ENCODE data around the gene CKS2. TPM values are rescaled to one million over a fixed set of nuclear protein-coding genes. Genes with fewer than 3 reads are reported as not detected.

Gene CKS2
- total and polyA plus RNA-seq, 2 of the 4 experiments (the other 2 are of a cell fraction), result 192 to 261 TPM

DNA sequence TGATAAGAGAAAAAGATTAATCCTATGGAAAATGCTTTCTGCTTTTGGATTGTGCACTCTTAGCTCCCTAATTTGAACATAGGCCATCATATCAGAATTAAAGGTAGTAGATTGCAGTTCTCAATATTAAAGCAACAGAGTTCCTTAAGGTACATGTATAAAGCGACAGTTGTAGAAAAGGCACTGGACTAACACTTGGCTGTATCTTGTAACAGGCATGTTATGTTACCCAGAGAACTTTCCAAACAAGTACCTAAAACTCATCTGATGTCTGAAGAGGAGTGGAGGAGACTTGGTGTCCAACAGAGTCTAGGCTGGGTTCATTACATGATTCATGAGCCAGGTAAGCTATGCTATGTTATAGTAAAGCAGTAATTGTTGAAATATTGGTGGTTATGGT lies 4.0 kb downstream of the CKS2 start:
- H3K27ac ChIP-seq (ENCODE audit: insufficient read depth, low read length), result no peak overlapping the region
- peaks cover 6% of the 10 kb centered on the region for H3K36me3 ChIP-seq (ENCODE audit: control insufficient read depth, insufficient read depth, low read length)
- BruUV-seq (replicated peaks), result no TSS peak
- no peak overlapping the region; the same call in 1 of the 2 replicates for H2BK120ac ChIP-seq (ENCODE audit: low read depth, low read length)
- H3K27me3 ChIP-seq (ENCODE audit: control insufficient read depth, insufficient read depth, low read length), result no peaks in the 10 kb centered on the region
- H4K5ac ChIP-seq (ENCODE audit: low read depth, low read length), result no peak overlapping the region; the same call in 1 of the 2 replicates
- no peak overlapping the region for H3K56ac ChIP-seq (ENCODE audit: extremely low read depth, insufficient read depth, low read length)
- CTCF ChIA-PET, result no interaction called here
- peak overlapping the region; percentile 79; the same call in 1 of the 2 replicates for H3K23ac ChIP-seq (ENCODE audit: low read depth, low read length)
- peak overlapping the region; percentile 59 for H2BK5ac ChIP-seq (ENCODE audit: low read depth, low read length, poor library complexity, severe bottlenecking)
- no peak for TF ChIP-seq CHD1 (IDR thresholded peaks at IDR 0.05; ENCODE audit: low read depth, low read length)
- no peak for TF ChIP-seq MAZ (IDR thresholded peaks at IDR 0.05; ENCODE audit: borderline replicate concordance, low read depth, low read length)
- no peak for TF ChIP-seq SMC3 (IDR thresholded peaks at IDR 0.05; ENCODE audit: low read depth, low read length)
- no peak for TF ChIP-seq NFE2L2 (IDR thresholded peaks at IDR 0.05; ENCODE audit: low read depth, low read length)
- TF ChIP-seq MAFK (IDR thresholded peaks at IDR 0.05; ENCODE audit: low read depth, low read length), result no peak
- no peak for TF ChIP-seq FOS (IDR thresholded peaks at IDR 0.05; ENCODE audit: low read depth, low read length)
- no peak for TF ChIP-seq MXI1 (IDR thresholded peaks at IDR 0.05; ENCODE audit: borderline replicate concordance, low read depth, low read length)
- TF ChIP-seq, protein P1, sequence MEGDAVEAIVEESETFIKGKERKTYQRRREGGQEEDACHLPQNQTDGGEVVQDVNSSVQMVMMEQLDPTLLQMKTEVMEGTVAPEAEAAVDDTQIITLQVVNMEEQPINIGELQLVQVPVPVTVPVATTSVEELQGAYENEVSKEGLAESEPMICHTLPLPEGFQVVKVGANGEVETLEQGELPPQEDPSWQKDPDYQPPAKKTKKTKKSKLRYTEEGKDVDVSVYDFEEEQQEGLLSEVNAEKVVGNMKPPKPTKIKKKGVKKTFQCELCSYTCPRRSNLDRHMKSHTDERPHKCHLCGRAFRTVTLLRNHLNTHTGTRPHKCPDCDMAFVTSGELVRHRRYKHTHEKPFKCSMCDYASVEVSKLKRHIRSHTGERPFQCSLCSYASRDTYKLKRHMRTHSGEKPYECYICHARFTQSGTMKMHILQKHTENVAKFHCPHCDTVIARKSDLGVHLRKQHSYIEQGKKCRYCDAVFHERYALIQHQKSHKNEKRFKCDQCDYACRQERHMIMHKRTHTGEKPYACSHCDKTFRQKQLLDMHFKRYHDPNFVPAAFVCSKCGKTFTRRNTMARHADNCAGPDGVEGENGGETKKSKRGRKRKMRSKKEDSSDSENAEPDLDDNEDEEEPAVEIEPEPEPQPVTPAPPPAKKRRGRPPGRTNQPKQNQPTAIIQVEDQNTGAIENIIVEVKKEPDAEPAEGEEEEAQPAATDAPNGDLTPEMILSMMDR (conservative IDR thresholded peaks at IDR 0.05; ENCODE audit: low read depth, low read length), result no peak
- TF ChIP-seq RAD21 (IDR thresholded peaks at IDR 0.05; ENCODE audit: low read length), result no peak
- no peak for TF ChIP-seq RCOR1 (IDR thresholded peaks at IDR 0.05; ENCODE audit: insufficient replicate concordance, low read length)
- TF ChIP-seq BHLHE40 (IDR thresholded peaks at IDR 0.05; ENCODE audit: low read depth, low read length), result no peak
- TF ChIP-seq USF2 (IDR thresholded peaks at IDR 0.05; ENCODE audit: low read depth, low read length), result no peak
- no peak for TF ChIP-seq RFX5 (IDR thresholded peaks at IDR 0.05; ENCODE audit: low read depth, low read length)
- TF ChIP-seq, protein P2, sequence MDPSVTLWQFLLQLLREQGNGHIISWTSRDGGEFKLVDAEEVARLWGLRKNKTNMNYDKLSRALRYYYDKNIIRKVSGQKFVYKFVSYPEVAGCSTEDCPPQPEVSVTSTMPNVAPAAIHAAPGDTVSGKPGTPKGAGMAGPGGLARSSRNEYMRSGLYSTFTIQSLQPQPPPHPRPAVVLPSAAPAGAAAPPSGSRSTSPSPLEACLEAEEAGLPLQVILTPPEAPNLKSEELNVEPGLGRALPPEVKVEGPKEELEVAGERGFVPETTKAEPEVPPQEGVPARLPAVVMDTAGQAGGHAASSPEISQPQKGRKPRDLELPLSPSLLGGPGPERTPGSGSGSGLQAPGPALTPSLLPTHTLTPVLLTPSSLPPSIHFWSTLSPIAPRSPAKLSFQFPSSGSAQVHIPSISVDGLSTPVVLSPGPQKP (IDR thresholded peaks at IDR 0.05; ENCODE audit: borderline replicate concordance, low read depth, low read length), result no peak
- no peak for TF ChIP-seq CEBPB (IDR thresholded peaks at IDR 0.05; ENCODE audit: low read depth, low read length)
- no peak for TF ChIP-seq POLR2A (IDR thresholded peaks at IDR 0.05; ENCODE audit: low read depth, low read length)
- H3K9ac ChIP-seq (ENCODE audit: low read depth, low read length), result peak overlapping the region; percentile 13; the same call in 1 of the 2 replicates
- DNase-seq (no peak), ATAC-seq (ENCODE audit: low read depth) (no peak)
- no peaks in the 10 kb centered on the region for H3K9me3 ChIP-seq (ENCODE audit: control insufficient read depth, insufficient read depth, low read length)
- no peak overlapping the region for H2BK20ac ChIP-seq (ENCODE audit: low read depth, low read length)
- H3K79me1 ChIP-seq (ENCODE audit: low read depth in 1 of 2, low read length in 2 of 2), result peaks cover 8 to 18% of the 10 kb centered on the region in 2 experiments
- dilution Hi-C loops (cut with HindIII; ENCODE audit: low sequenced_read_pairs, unreplicated experiment), result no loop called here
- no peak overlapping the region for H3K18ac ChIP-seq (ENCODE audit: low read depth, low read length)
- no peak overlapping the region for H3K4ac ChIP-seq (ENCODE audit: low read depth, low read length)
- no peaks in the 10 kb centered on the region for H3K9me1 ChIP-seq (ENCODE audit: insufficient read depth, low read length)
- no peak overlapping the region; a peak in 2 of 4 replicates for H4K8ac ChIP-seq (ENCODE audit: low read depth in 2 of 2, low read length in 2 of 2)
- no peak overlapping the region for H2AK9ac ChIP-seq (replicated peaks; ENCODE audit: low read depth, low read length, poor library complexity)
- no peak overlapping the region; the same call in 1 of the 2 replicates for H4K91ac ChIP-seq (ENCODE audit: insufficient read depth, low read depth, low read length)
- H4K20me1 ChIP-seq (ENCODE audit: insufficient read depth, low read length), result no peaks in the 10 kb centered on the region; the same call in 1 of the 2 replicates
- no peak overlapping the region for H2BK15ac ChIP-seq (ENCODE audit: low read depth, low read length)
- H2AK5ac ChIP-seq (ENCODE audit: low read depth, low read length), result no peak overlapping the region
- H3K4me1 ChIP-seq (ENCODE audit: control insufficient read depth, insufficient read depth, low read length), result peaks cover 2% of the 10 kb centered on the region; the same call in 1 of the 2 replicates
- H3K4me3 ChIP-seq (ENCODE audit: insufficient read depth, low read depth, low read length), result no peak overlapping the region
- peak overlapping the region; percentile 31; the same call in 1 of the 2 replicates for H3K4me2 ChIP-seq (ENCODE audit: low read depth, low read length)
- WGBS, 2 experiments (ENCODE audit: extremely low coverage in 2 of 2, insufficient read length in 1 of 2), result no CpG with 5 or more reads among the region's 1 CpG
- POLR2A ChIA-PET (ENCODE audit: unreplicated experiment), result no interaction called here
- in situ Hi-C loops (cut with MboI; ENCODE audit: low sequenced_read_pairs), result no loop called here
- no peak overlapping the region for H2AFZ ChIP-seq (replicated peaks; ENCODE audit: low read length, poor library complexity)
- intact Hi-C loops (cut with micrococcal nuclease), result loop anchor here (5.0 to 10.0 kb wide), 6 partner anchors 293 to 1600 kb away; no protein-coding TSS in a partner anchor
- H3K14ac ChIP-seq (replicated peaks; ENCODE audit: low read depth, low read length), result no peak overlapping the region

All from IMR-90 (cell line).